ENCODE results near the gene IDE. TPM values are rescaled to one million over a fixed set of nuclear protein-coding genes. Genes with fewer than 3 reads are reported as not detected.

Gene IDE
- total and polyA plus RNA-seq, 8 donors = 6.9 to 62.4 (median 18.1) TPM

GRCh38 chr10:92553959-92554358, 19.9 kb downstream of the IDE start:
- Histone ChIP-seq H3K4me1 (peaks cover 0 to 8% (median 3%) of the 10 kb centered on the region in 4 donors), H3K36me3 (peaks cover 15 to 66% (median 66%) of the 10 kb centered on the region in 4 donors), H3K9me3 (peaks cover 0 to 15% (median 9%) of the 10 kb centered on the region in 4 donors), H3K27me3 (no peaks in the 10 kb centered on the region), H3K4me3 (no peak overlapping the region), H3K27ac (no peak overlapping the region)
- DNase-seq = no peak
- TF ChIP-seq POLR2A (IDR thresholded peaks at IDR 0.05) (no peak), EP300 (IDR thresholded peaks at IDR 0.05) (no peak), POLR2AphosphoS5 (IDR thresholded peaks at IDR 0.05) (no peak), CTCF (IDR thresholded peaks at IDR 0.05) (no peak)
- intact Hi-C loops (cut with DNase I; ENCODE audit: low total_unique reads) = no loop called here
- 94 to 100% (median 97%) methylated on average over 2 of the region's 2 CpGs for WGBS, 5 donors

- Histone ChIP-seq H3K4me1 (peaks cover 0 to 8% (median 3%) of the 10 kb centered on the region in 4 donors), H3K9me3 (peaks cover 0 to 15% (median 9%) of the 10 kb centered on the region in 4 donors), H3K27me3 (no peaks in the 10 kb centered on the region), H3K36me3 (peaks cover 13 to 60% (median 56%) of the 10 kb centered on the region in 4 donors), H3K27ac (no peak overlapping the region), H3K4me3 (no peak overlapping the region)
- WGBS, 5 donors = 89 to 100% (median 94%) methylated on average over 5 of the region's 5 CpGs
- DNase-seq = no peak
- TF ChIP-seq POLR2A (IDR thresholded peaks at IDR 0.05) = no peak
- TF ChIP-seq CTCF (IDR thresholded peaks at IDR 0.05) = no peak
- TF ChIP-seq POLR2AphosphoS5 (IDR thresholded peaks at IDR 0.05) = no peak
- no peak for TF ChIP-seq EP300 (IDR thresholded peaks at IDR 0.05)
- intact Hi-C loops (cut with DNase I; ENCODE audit: low total_unique reads) = no loop called here
These were observed 21.6 kb downstream of the IDE start for GRCh38 chr10:92552310-92552709.

- TF ChIP-seq POLR2AphosphoS5 (IDR thresholded peaks at IDR 0.05) (no peak), EP300 (IDR thresholded peaks at IDR 0.05) (no peak), POLR2A (IDR thresholded peaks at IDR 0.05) (no peak), CTCF (IDR thresholded peaks at IDR 0.05) (no peak)
- peaks cover 0 to 15% (median 9%) of the 10 kb centered on the region in 4 donors for H3K9me3 ChIP-seq
- no peaks in the 10 kb centered on the region for H3K27me3 ChIP-seq
- 55 to 92% (median 63%) methylated on average over 2 of the region's 2 CpGs for WGBS, 5 donors
- peaks cover 0 to 48% (median 43%) of the 10 kb centered on the region in 4 donors for H3K36me3 ChIP-seq
- H3K4me3 ChIP-seq = no peak overlapping the region
- H3K4me1 ChIP-seq = peaks cover 0 to 8% (median 3%) of the 10 kb centered on the region in 4 donors
- DNase-seq = no peak
- intact Hi-C loops (cut with DNase I; ENCODE audit: low total_unique reads) = no loop called here
- H3K27ac ChIP-seq = no peak overlapping the region
These were observed 23.0 kb downstream of the IDE start for GRCh38 chr10:92550924-92551323.

GRCh38 chr10:92547676-92548075, 26.2 kb downstream of the IDE start:
- Histone ChIP-seq H3K27me3 (no peaks in the 10 kb centered on the region), H3K4me1 (peaks cover 0 to 18% (median 7%) of the 10 kb centered on the region in 4 donors), H3K27ac (no peak overlapping the region), H3K4me3 (no peak overlapping the region), H3K9me3 (no peaks in the 10 kb centered on the region), H3K36me3 (peaks cover 0 to 21% (median 18%) of the 10 kb centered on the region in 4 donors)
- TF ChIP-seq EP300 (IDR thresholded peaks at IDR 0.05) (no peak), CTCF (IDR thresholded peaks at IDR 0.05) (no peak), POLR2A (IDR thresholded peaks at IDR 0.05) (no peak), POLR2AphosphoS5 (IDR thresholded peaks at IDR 0.05) (no peak)
- no peak for DNase-seq
- 84 to 90% (median 85%) methylated on average over 4 of the region's 4 CpGs for WGBS, 5 donors
- intact Hi-C loops (cut with DNase I; ENCODE audit: low total_unique reads) = no loop called here
